Skin of body (tissue), 2 donors: ENCODE data around the gene CYFIP1. TPM values are rescaled to one million over a fixed set of nuclear protein-coding genes. Genes with fewer than 3 reads are reported as not detected.

Source experiments
- DNase-seq: peaks from one replicate; lab custom pipeline; 2025; lab: John Stamatoyannopoulos, UW
- total RNA-seq: library from RNA; depleted of rRNA; stranded (reverse); fragments of >200 nt; gene quantifications from one replicate; pipeline ENCODE4 v1.2.3, GENCODE V29; 2014

CYFIP1 gene
- total RNA-seq, 1 donor from 2014 or later, result 72.5 TPM

GRCh38 chr15:22950256-22950990 is 29.7 kb downstream of the CYFIP1 start:
- no peak for DNase-seq

- peak; percentile 75 for DNase-seq
These were observed 31.1 kb downstream of the CYFIP1 start for GRCh38 chr15:22949074-22949547.

- DNase-seq, result no peak
These were observed 32.1 kb downstream of the CYFIP1 start for GRCh38 chr15:22948056-22948455.

- DNase-seq, result no peak
These were observed 32.8 kb downstream of the CYFIP1 start for GRCh38 chr15:22947101-22948000.

GRCh38 chr15:22945071-22945470 is 35.1 kb downstream of the CYFIP1 start:
- DNase-seq, result no peak

GRCh38 chr15:22944651-22945050 is 35.5 kb downstream of the CYFIP1 start:
- DNase-seq, result no peak

GRCh38 chr15:22942877-22943276 is 37.3 kb downstream of the CYFIP1 start:
- no peak for DNase-seq

GRCh38 chr15:22942306-22942855 is 37.8 kb downstream of the CYFIP1 start:
- no peak for DNase-seq

- no peak for DNase-seq
These were observed 39.0 kb downstream of the CYFIP1 start for GRCh38 chr15:22941179-22941578.

GRCh38 chr15:22939652-22940061 is 40.5 kb downstream of the CYFIP1 start:
- DNase-seq, result no peak

GRCh38 chr15:22939051-22939450 is 41.1 kb downstream of the CYFIP1 start:
- DNase-seq, result no peak

GRCh38 chr15:22936577-22937472 is 43.3 kb downstream of the CYFIP1 start:
- DNase-seq, result no peak

GRCh38 chr15:22933641-22934061 is 46.5 kb downstream of the CYFIP1 start:
- no peak for DNase-seq

- no peak for DNase-seq
These were observed 48.2 kb downstream of the CYFIP1 start for GRCh38 chr15:22931784-22932536.

- DNase-seq, result no peak
These were observed 49.2 kb downstream of the CYFIP1 start for GRCh38 chr15:22930782-22931484.

- DNase-seq, result no peak
These were observed 52.4 kb downstream of the CYFIP1 start for GRCh38 chr15:22927761-22928160.

- no peak for DNase-seq
These were observed 54.3 kb downstream of the CYFIP1 start for GRCh38 chr15:22925875-22926274.

GRCh38 chr15:22922003-22922402 is 58.2 kb downstream of the CYFIP1 start:
- DNase-seq, result no peak

GRCh38 chr15:22919171-22919570 is 61.0 kb downstream of the CYFIP1 start:
- no peak for DNase-seq
